Measurements from ENCODE around the gene GABRR2.

Gene GABRR2

GRCh38 chr6:89315249-89315885 lies at the start of gene GABRR2:
GABRR2 (minus strand) TSS chr6:89315299; CDS start chr6:89315165, 134 bp downstream.
- no peak for DNase-seq
- in situ Hi-C loops (cut with HindIII; ENCODE audit: low pct_ligation_motif_present, low pct_unique_long_range_greater_than_20kb, low sequenced_read_pairs) = no loop called here

- in situ Hi-C loops (cut with HindIII; ENCODE audit: low pct_ligation_motif_present, low pct_unique_long_range_greater_than_20kb, low sequenced_read_pairs) = no loop called here
- DNase-seq = no peak
These were observed 49.5 kb upstream of the GABRR2 start for GRCh38 chr6:89364586-89364985.

- in situ Hi-C loops (cut with HindIII; ENCODE audit: low pct_ligation_motif_present, low pct_unique_long_range_greater_than_20kb, low sequenced_read_pairs) = no loop called here
- no peak for DNase-seq
These were observed 46.1 kb upstream of the GABRR2 start for GRCh38 chr6:89361171-89361570.

GRCh38 chr6:89360415-89360999 lies 45.4 kb upstream of the GABRR2 start:
- in situ Hi-C loops (cut with HindIII; ENCODE audit: low pct_ligation_motif_present, low pct_unique_long_range_greater_than_20kb, low sequenced_read_pairs) = no loop called here
- no peak for DNase-seq

- DNase-seq = no peak
- in situ Hi-C loops (cut with HindIII; ENCODE audit: low pct_ligation_motif_present, low pct_unique_long_range_greater_than_20kb, low sequenced_read_pairs) = no loop called here
These were observed 44.5 kb upstream of the GABRR2 start for GRCh38 chr6:89359561-89359960.

GRCh38 chr6:89357390-89357789 lies 42.3 kb upstream of the GABRR2 start:
- DNase-seq = no peak
- in situ Hi-C loops (cut with HindIII; ENCODE audit: low pct_ligation_motif_present, low pct_unique_long_range_greater_than_20kb, low sequenced_read_pairs) = no loop called here

GRCh38 chr6:89356642-89357170 lies 41.6 kb upstream of the GABRR2 start:
- in situ Hi-C loops (cut with HindIII; ENCODE audit: low pct_ligation_motif_present, low pct_unique_long_range_greater_than_20kb, low sequenced_read_pairs) = no loop called here
- DNase-seq = no peak

- DNase-seq = no peak
- in situ Hi-C loops (cut with HindIII; ENCODE audit: low pct_ligation_motif_present, low pct_unique_long_range_greater_than_20kb, low sequenced_read_pairs) = no loop called here
These were observed 40.6 kb upstream of the GABRR2 start for GRCh38 chr6:89355511-89356194.

- in situ Hi-C loops (cut with HindIII; ENCODE audit: low pct_ligation_motif_present, low pct_unique_long_range_greater_than_20kb, low sequenced_read_pairs) = no loop called here
- no peak for DNase-seq
These were observed 38.7 kb upstream of the GABRR2 start for GRCh38 chr6:89353702-89354392.

- in situ Hi-C loops (cut with HindIII; ENCODE audit: low pct_ligation_motif_present, low pct_unique_long_range_greater_than_20kb, low sequenced_read_pairs) = no loop called here
- DNase-seq = no peak
These were observed 38.0 kb upstream of the GABRR2 start for GRCh38 chr6:89353118-89353556.

GRCh38 chr6:89352278-89353117 lies 37.4 kb upstream of the GABRR2 start, which contains the start of gene UBE2J1:
UBE2J1 (minus strand) TSS chr6:89352722; CDS start chr6:89352569, 153 bp downstream.
- DNase-seq = peak; percentile 89
- in situ Hi-C loops (cut with HindIII; ENCODE audit: low pct_ligation_motif_present, low pct_unique_long_range_greater_than_20kb, low sequenced_read_pairs) = no loop called here

- DNase-seq = no peak
- in situ Hi-C loops (cut with HindIII; ENCODE audit: low pct_ligation_motif_present, low pct_unique_long_range_greater_than_20kb, low sequenced_read_pairs) = no loop called here
These were observed 36.7 kb upstream of the GABRR2 start for GRCh38 chr6:89351671-89352277.

- in situ Hi-C loops (cut with HindIII; ENCODE audit: low pct_ligation_motif_present, low pct_unique_long_range_greater_than_20kb, low sequenced_read_pairs) = no loop called here
- no peak for DNase-seq
These were observed 35.3 kb upstream of the GABRR2 start for GRCh38 chr6:89350281-89350966.

GRCh38 chr6:89348372-89348771 lies 33.3 kb upstream of the GABRR2 start:
- DNase-seq = no peak
- in situ Hi-C loops (cut with HindIII; ENCODE audit: low pct_ligation_motif_present, low pct_unique_long_range_greater_than_20kb, low sequenced_read_pairs) = no loop called here

- in situ Hi-C loops (cut with HindIII; ENCODE audit: low pct_ligation_motif_present, low pct_unique_long_range_greater_than_20kb, low sequenced_read_pairs) = no loop called here
- DNase-seq = no peak
These were observed 32.7 kb upstream of the GABRR2 start for GRCh38 chr6:89347825-89348224.

- in situ Hi-C loops (cut with HindIII; ENCODE audit: low pct_ligation_motif_present, low pct_unique_long_range_greater_than_20kb, low sequenced_read_pairs) = no loop called here
- DNase-seq = no peak
These were observed 31.3 kb upstream of the GABRR2 start for GRCh38 chr6:89346433-89346832.

GRCh38 chr6:89339565-89339964 lies 24.5 kb upstream of the GABRR2 start:
- in situ Hi-C loops (cut with HindIII; ENCODE audit: low pct_ligation_motif_present, low pct_unique_long_range_greater_than_20kb, low sequenced_read_pairs) = no loop called here
- DNase-seq = no peak

Measured in ACHN (cell line).